K562 (cell line): ENCODE data around the gene LHPP. TPM values are rescaled to one million over a fixed set of nuclear protein-coding genes. Genes with fewer than 3 reads are reported as not detected.

ENCODE experiments used
- ATAC-seq: fragments of 200-7000 bp; cut with Tn5 transposase; 3 replicates; pipeline ENCODE4 v1.9.1; 2020; ENCODE audit warnings: moderate library complexity
- BruUV-seq: library from RNA; stranded (reverse); fragments of 400-500 nt; replicated peaks from 2 replicates; lab custom pipeline; 2021; lab: Mats Ljungman, UMichigan
- CTCF ChIA-PET: fragments of 300-600 bp; formaldehyde crosslinking; extraction: SDS; loops from one replicate; lab custom pipeline; 2021; ENCODE audit warnings: low intra/inter-chr PET ratio; lab: Yijun Ruan, JAX
- POLR2A ChIA-PET: fragments of 300-600, 350-650 bp; sonication (Branson Sonifier 250); formaldehyde crosslinking; extraction: SDS; loops from one replicate; lab custom pipeline; 2021; ENCODE audit warnings: antibody characterized with exemption, inconsistent platforms; lab: Yijun Ruan, JAX
- DNase-seq, 4 experiments: peaks; one replicate each; pipeline versions ENCODE4 v3.0.0 to v3.0.0-alpha.2; 2011 to 2018; ENCODE audit warnings: low spot score in 3 of 4, mixed read lengths in 3 of 4; ENCODE audit errors: extremely low read depth in 1 of 4
- FAIRE-seq: peaks from 2 replicates; lab custom pipeline; 2011; peaks lifted over from hg19 to GRCh38; lab: Jason Lieb, UNC
- H2AFZ ChIP-seq: 2 replicates; pipeline ENCODE4 v1.6.0; 2011; ENCODE audit warnings: low read depth, low read length, control low read depth, inconsistent platforms
- H3K27ac ChIP-seq: fragments of 200-600 bp; 3 replicates; pipeline ENCODE4 v1.8.0; 2011; ENCODE audit warnings: low read depth, mild to moderate bottlenecking, control low read depth, inconsistent platforms, low read length, moderate library complexity, mixed read lengths; ENCODE audit errors: extremely low read depth
- H3K27me3 ChIP-seq, 2 experiments: fragments of 300-600 bp in 1 of 2; 2 replicates in 1 of 2; 3 replicates in 1 of 2; pipeline versions ENCODE4 v1.6.0 to v1.8.0; 2011; ENCODE audit warnings: inconsistent platforms in 2 of 2, low read length in 2 of 2, mild to moderate bottlenecking in 1 of 2, mixed read lengths in 1 of 2, moderate library complexity in 1 of 2; ENCODE audit not compliant: control insufficient read depth in 2 of 2, insufficient read depth in 2 of 2
- H3K36me3 ChIP-seq: fragments of 300-600 bp; 3 replicates; pipeline ENCODE4 v1.8.0; 2011; ENCODE audit warnings: mild to moderate bottlenecking, low read length, inconsistent platforms; ENCODE audit not compliant: control insufficient read depth, insufficient read depth
- H3K4me1 ChIP-seq, 2 experiments: fragments of 200-600 bp in 1 of 2; replicated peaks in 1 of 2; 2 replicates in 1 of 2; 3 replicates in 1 of 2; pipeline versions ENCODE4 v1.5.1 to v1.8.0; 2011; ENCODE audit warnings: inconsistent platforms in 2 of 2, low read length in 2 of 2, mild to moderate bottlenecking in 1 of 2, mixed read lengths in 1 of 2, moderate library complexity in 1 of 2; ENCODE audit not compliant: control insufficient read depth in 2 of 2, insufficient read depth in 2 of 2
- H3K4me2 ChIP-seq: 2 replicates; pipeline ENCODE4 v1.6.1; 2011; ENCODE audit warnings: low read length, control low read depth, inconsistent platforms, mixed read lengths; ENCODE audit not compliant: insufficient read depth
- H3K4me3 ChIP-seq: fragments of 200-600 bp; sonication (generic), shearing (Covaris generic); 2 replicates; pipeline ENCODE4 v1.5.1; 2016; ENCODE audit warnings: control low read depth, inconsistent platforms
- H3K79me2 ChIP-seq: fragments of 200-600 bp; 3 replicates; pipeline ENCODE4 v1.8.0; 2011; ENCODE audit warnings: low read length, inconsistent platforms; ENCODE audit not compliant: control insufficient read depth, insufficient read depth
- H3K9ac ChIP-seq, 2 experiments: 2 replicates each; pipeline versions ENCODE4 v1.6.0 to v1.6.1; 2011; ENCODE audit warnings: low read depth in 2 of 2, low read length in 2 of 2, control low read depth in 1 of 2, inconsistent platforms in 1 of 2, mild to moderate bottlenecking in 1 of 2, mixed read lengths in 1 of 2; ENCODE audit not compliant: insufficient read depth in 1 of 2
- H3K9me1 ChIP-seq: one replicate; pipeline ENCODE4 v1.6.0; 2011; ENCODE audit warnings: inconsistent platforms, mild to moderate bottlenecking, low read length, moderate library complexity; ENCODE audit not compliant: control insufficient read depth, insufficient read depth
- H3K9me3 ChIP-seq: replicated peaks from 2 replicates; pipeline ENCODE4 v1.5.1; 2011; ENCODE audit warnings: low read depth, low read length, inconsistent platforms; ENCODE audit not compliant: control insufficient read depth, insufficient read depth
- H4K20me1 ChIP-seq: replicated peaks from 2 replicates; pipeline ENCODE4 v1.6.1; 2011; ENCODE audit warnings: low read length, inconsistent platforms, mixed read lengths; ENCODE audit not compliant: control insufficient read depth, insufficient read depth
- ADNP ChIP-seq: fragments of 200-800 bp; sonication (Bioruptor generic); IDR thresholded peaks from 2 replicates; pipeline ENCODE4 v1.6.1; 2016; ENCODE audit warnings: missing genetic modification characterization, missing compliant biosample characterization
- ARHGAP35 ChIP-seq: fragments of 450-650 bp; IDR thresholded peaks from 2 replicates; pipeline ENCODE4 v1.6.1; 2018; ENCODE audit not compliant: partially characterized antibody
- BCOR ChIP-seq: fragments of 450-650 bp; IDR thresholded peaks from 2 replicates; pipeline ENCODE4 v1.6.1; 2016
- KDM1A ChIP-seq, 2 experiments: fragments of 450-650 bp; IDR thresholded peaks; 2 replicates each; pipeline ENCODE4 v1.6.1; 2016; ENCODE audit warnings: mild to moderate bottlenecking in 2 of 2
- RBM25 ChIP-seq: fragments of 200-400 bp; formaldehyde crosslinking; IDR thresholded peaks from 2 replicates; pipeline ENCODE4 v1.6.1; 2018; ENCODE audit warnings: low read length, low read depth, moderate library complexity; ENCODE audit not compliant: severe bottlenecking
- RCOR1 ChIP-seq, 2 experiments: IDR thresholded peaks; 2 replicates each; pipeline ENCODE4 v1.6.1; 2012; ENCODE audit warnings: low read depth in 2 of 2, low read length in 2 of 2, borderline replicate concordance in 1 of 2, improper control_type of control experiment in 1 of 2
- WGBS: fragments of 100-300 bp; shearing (Covaris generic); methylation state at CpG from one replicate; pipeline ENCODE4 v1.1.6; 2016; ENCODE audit warnings: low coverage, mixed read lengths; ENCODE audit not compliant: insufficient coverage; ENCODE audit errors: missing lambda C conversion rate; 5-methylcytosine and 5-hydroxymethylcytosine counted together
- in situ Hi-C: fragments of 300-500 bp; cut with MboI; formaldehyde crosslinking; loops from 4 replicates; pipeline ENCODE4 v1.15.0; 2018; ENCODE audit warnings: inconsistent platforms, mixed read lengths
- intact Hi-C: fragments of 100-400 bp; cut with micrococcal nuclease; formaldehyde crosslinking; loops from 2 replicates; pipeline ENCODE4 v1.14.2; 2022
- polyA plus RNA-seq, 8 experiments: library from polyadenylated mRNA; depleted of rRNA in 4 of 8; stranded (reverse) in 5 of 8; unstranded in 3 of 8; fragments of >200 nt; fragmentation: Nextera tagmentation in 2 of 8; fragmentation: Illumina TruSeq in 1 of 8; extraction: Ambion mirVana in 2 of 8; extraction: Trizol in 1 of 8; gene quantifications; 2 replicates each; pipeline versions ENCODE4 v1.2.1 to v1.2.3, GENCODE V29; 2011 to 2014; ENCODE audit warnings: inconsistent platforms in 1 of 8, missing spikeins in 1 of 8
- total RNA-seq, 7 experiments: library from RNA; depleted of rRNA in 6 of 7; stranded (reverse); fragments of >200 nt in 6 of 7; fragmentation: Illumina TruSeq in 2 of 7; extraction: Trizol in 2 of 7; gene quantifications; 2 replicates each; pipeline versions ENCODE4 v1.2.1 to v1.2.3, GENCODE V29; 2011 to 2021; ENCODE audit warnings: low replicate concordance in 1 of 7
- TF ChIP-seq, protein P1 (sequence below): IDR thresholded peaks from 2 replicates; pipeline ENCODE4 v1.6.1; 2012; ENCODE audit warnings: low read depth, low read length, improper control_type of control experiment, borderline replicate concordance
- TF ChIP-seq, protein P2 (sequence below): fragments of 250-450 bp; sonication (Bioruptor Pico); IDR thresholded peaks from 2 replicates; pipeline ENCODE4 v1.6.1; 2021; ENCODE audit warnings: mild to moderate bottlenecking

Gene LHPP
- total and polyA plus RNA-seq, 9 of the 15 experiments (the other 6 are each of a cell fraction or from before 2014, with no cell fraction given): 0.34 to 7.4 (median 3.0) TPM

GRCh38 chr10:124532788-124533187 lies 71.2 kb downstream of the LHPP start:
- no peaks in the 10 kb centered on the region for H3K79me2 ChIP-seq
- no peaks in the 10 kb centered on the region for H3K9me1 ChIP-seq
- no peaks in the 10 kb centered on the region; the same call in 1 of the 2 replicates for H4K20me1 ChIP-seq
- H3K4me3 ChIP-seq: no peak overlapping the region
- TF ChIP-seq RCOR1 (IDR thresholded peaks at IDR 0.05; ENCODE audit: borderline replicate concordance in 1 of 2, low read depth in 2 of 2, low read length in 2 of 2) (0 out of 4 replicates have a peak, but pooled peaks of 1 of the 2 experiments have one; percentile 34), ADNP (tag) (peak; percentile 83), BCOR (peak; percentile 47; the same call in 1 of the 2 replicates), RBM25 (peak; percentile 46), KDM1A (IDR thresholded peaks at IDR 0.05) (peak in 1 of 2 experiments; percentile 38; a peak in 1 of 4 replicates), ARHGAP35 (no peak)
- TF ChIP-seq, protein P1, sequence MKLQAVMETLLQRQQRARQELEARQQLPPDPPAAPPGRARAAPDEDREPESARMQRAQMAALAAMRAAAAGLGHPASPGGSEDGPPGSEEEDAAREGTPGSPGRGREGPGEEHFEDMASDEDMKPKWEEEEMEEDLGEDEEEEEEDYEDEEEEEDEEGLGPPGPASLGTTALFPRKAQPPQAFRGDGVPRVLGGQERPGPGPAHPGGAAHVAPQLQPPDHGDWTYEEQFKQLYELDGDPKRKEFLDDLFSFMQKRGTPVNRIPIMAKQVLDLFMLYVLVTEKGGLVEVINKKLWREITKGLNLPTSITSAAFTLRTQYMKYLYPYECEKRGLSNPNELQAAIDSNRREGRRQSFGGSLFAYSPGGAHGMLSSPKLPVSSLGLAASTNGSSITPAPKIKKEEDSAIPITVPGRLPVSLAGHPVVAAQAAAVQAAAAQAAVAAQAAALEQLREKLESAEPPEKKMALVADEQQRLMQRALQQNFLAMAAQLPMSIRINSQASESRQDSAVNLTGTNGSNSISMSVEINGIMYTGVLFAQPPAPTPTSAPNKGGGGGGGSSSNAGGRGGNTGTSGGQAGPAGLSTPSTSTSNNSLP: no peak
- TF ChIP-seq, protein P2, sequence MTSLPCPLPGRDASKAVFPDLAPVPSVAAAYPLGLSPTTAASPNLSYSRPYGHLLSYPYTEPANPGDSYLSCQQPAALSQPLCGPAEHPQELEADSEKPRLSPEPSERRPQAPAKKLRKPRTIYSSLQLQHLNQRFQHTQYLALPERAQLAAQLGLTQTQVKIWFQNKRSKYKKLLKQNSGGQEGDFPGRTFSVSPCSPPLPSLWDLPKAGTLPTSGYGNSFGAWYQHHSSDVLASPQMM (CRISPR knock-in tag): no peak
- TF ChIP-seq, all 486 proteins: peak for 5
- Histone ChIP-seq H3K9me3 (no peaks in the 10 kb centered on the region), H3K27me3 (no peaks in the 10 kb centered on the region), H3K36me3 (no peaks in the 10 kb centered on the region), H3K4me2 (peak overlapping the region; percentile 32; the same call in 1 of the 2 replicates), H2AFZ (peak overlapping the region; percentile 0; the same call in 1 of the 2 replicates), H3K4me1 (peaks cover 3 to 55% of the 10 kb centered on the region in 2 experiments; a peak in 4 of 5 replicates), H3K9ac (no peak overlapping the region), H3K27ac (no peak overlapping the region)
- 33% methylated on average over 3 of the region's 3 CpGs for WGBS
- DNase-seq (no peak), FAIRE-seq (no peak), ATAC-seq (no peak)
- intact Hi-C loops (loop anchor here (10.0 kb wide), 1 partner anchor 292 kb away; no protein-coding TSS in a partner anchor), in situ Hi-C loops (loop anchor here (10.0 kb wide), 1 partner anchor 512 kb away; no protein-coding TSS in a partner anchor)
- BruUV-seq: no TSS peak
- ChIA-PET CTCF (interaction anchor here (0.6 to 3.5 kb wide), 2 partner anchors 212 to 811 kb away, joined by 3 to 17 read pairs; partner anchors contain the start of gene FAM53B), POLR2A (no interaction called here)
